Anterior cingulate cortex (tissue), 58 donors: Measurements from ENCODE around the gene ZFP36.

Experiments used
- DNase-seq, 58 donors: peaks; one replicate each; lab custom pipeline; 2025; lab: John Stamatoyannopoulos, UW

ZFP36 gene

GRCh38 chr19:39403331-39404312, 3.0 kb upstream of the ZFP36 start:
- DNase-seq: peak in 54 of 58 donors; percentile 18 to 95 (median 68)

- DNase-seq: no peak
Measured at GRCh38 chr19:39405261-39405957, 1.2 kb upstream of the ZFP36 start.

- peak in 6 of 58 donors; percentile 51 to 77 (median 71) for DNase-seq
Measured at GRCh38 chr19:39405958-39406655, 540 bp upstream of the ZFP36 start.

- no peak for DNase-seq
Measured at GRCh38 chr19:39407410-39407659, 688 bp downstream of the ZFP36 start.

- DNase-seq: peak in 3 of 58 donors; percentile 25 to 42 (median 29)
Measured at GRCh38 chr19:39407660-39408391, 1.2 kb downstream of the ZFP36 start.

- DNase-seq: peak in 4 of 58 donors; percentile 22 to 69 (median 38)
Measured at GRCh38 chr19:39408392-39409207, 2.0 kb downstream of the ZFP36 start.

- peak in 49 of 58 donors; percentile 5 to 87 (median 53) for DNase-seq
Measured at GRCh38 chr19:39409208-39410016, 2.8 kb downstream of the ZFP36 start.

- DNase-seq: peak in 13 of 58 donors; percentile 23 to 77 (median 50)
Measured at GRCh38 chr19:39410017-39410830, 3.6 kb downstream of the ZFP36 start.

- no peak for DNase-seq
Measured at GRCh38 chr19:39410831-39411080, 4.1 kb downstream of the ZFP36 start.

- DNase-seq: peak in 1 of 58 donors; percentile 6
Measured at GRCh38 chr19:39411081-39411831, 4.6 kb downstream of the ZFP36 start.

GRCh38 chr19:39411832-39412099, 5.1 kb downstream of the ZFP36 start:
- peak in 55 of 58 donors; percentile 51 to 90 (median 81) for DNase-seq

GRCh38 chr19:39412100-39412866, 5.6 kb downstream of the ZFP36 start, which contains the start of gene PLEKHG2:
PLEKHG2 (plus strand) TSS chr19:39412669; CDS start chr19:39414087, 1,418 bp downstream.
- peak; percentile 47 to 98 (median 92) for DNase-seq

- peak in 6 of 58 donors; percentile 39 to 65 (median 48) for DNase-seq
Measured at GRCh38 chr19:39412867-39413271, 6.2 kb downstream of the ZFP36 start.

- DNase-seq: peak in 7 of 58 donors; percentile 14 to 36 (median 32)
Measured at GRCh38 chr19:39413272-39413910, 6.7 kb downstream of the ZFP36 start.

- no peak for DNase-seq
Measured at GRCh38 chr19:39413911-39414608, 7.4 kb downstream of the ZFP36 start.
